ENCODE results near the gene TMED8. TPM values are rescaled to one million over a fixed set of nuclear protein-coding genes. Genes with fewer than 3 reads are reported as not detected.

Gene TMED8
- total and polyA plus RNA-seq, 9 donors = 5.5 to 17.4 (median 13.1) TPM

DNA sequence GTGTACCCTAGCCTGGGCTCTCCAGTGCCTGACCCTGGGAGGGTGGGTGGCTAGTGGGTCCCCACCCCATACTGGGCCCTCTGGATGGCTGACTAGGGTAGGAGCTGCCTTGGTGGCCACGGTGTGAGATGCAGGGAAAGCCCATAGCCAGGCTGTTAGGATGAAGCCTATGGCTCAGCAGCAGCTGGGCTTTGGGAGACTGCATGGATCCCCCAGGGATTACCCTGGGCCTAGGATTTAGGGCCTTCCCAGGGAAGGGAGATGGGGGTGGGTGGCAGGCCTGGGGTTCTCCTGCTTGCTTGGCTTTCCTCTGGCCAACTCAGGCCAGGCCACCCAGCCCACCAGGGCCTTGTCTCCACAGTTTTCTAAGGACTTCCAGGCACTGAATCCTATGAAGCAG, 49.8 kb downstream of the TMED8 start:
- Histone ChIP-seq H3K9me3 (no peaks in the 10 kb centered on the region), H3K27me3 (no peaks in the 10 kb centered on the region), H3K4me3 (no peak overlapping the region), H3K36me3 (no peaks in the 10 kb centered on the region), H3K27ac (no peak overlapping the region), H3K4me1 (ENCODE audit: insufficient read depth) (no peaks in the 10 kb centered on the region)
- TF ChIP-seq CTCF (IDR thresholded peaks at IDR 0.05) = no peak
- TF ChIP-seq POLR2A (IDR thresholded peaks at IDR 0.05) = no peak
- TF ChIP-seq EP300 (IDR thresholded peaks at IDR 0.05) = no peak
- intact Hi-C loops (cut with DNase I) = loop anchor here in 1 of 4 donors (10.0 kb wide), 1 partner anchor 128 kb away; the partner anchor contains the start of genes AHSA1 and VIPAS39
- 88 to 100% (median 89%) methylated on average over 1 of the region's 1 CpG for WGBS, 3 donors
- no peak for DNase-seq

GRCh38 chr14:77325746-77326094, 51.2 kb downstream of the TMED8 start:
- H3K9me3 ChIP-seq = no peaks in the 10 kb centered on the region
- H3K4me1 ChIP-seq (ENCODE audit: insufficient read depth) = no peaks in the 10 kb centered on the region
- no peak overlapping the region for H3K4me3 ChIP-seq
- H3K36me3 ChIP-seq = no peaks in the 10 kb centered on the region
- 77 to 90% (median 86%) methylated on average over 3 of the region's 3 CpGs for WGBS, 3 donors
- intact Hi-C loops (cut with DNase I) = loop anchor here in 1 of 4 donors (10.0 kb wide), 1 partner anchor 129 kb away; the partner anchor contains the start of genes AHSA1 and VIPAS39
- no peak for DNase-seq
- H3K27ac ChIP-seq = no peak overlapping the region
- no peaks in the 10 kb centered on the region for H3K27me3 ChIP-seq
- no peak for TF ChIP-seq CTCF (IDR thresholded peaks at IDR 0.05)
- no peak for TF ChIP-seq EP300 (IDR thresholded peaks at IDR 0.05)
- TF ChIP-seq POLR2A (IDR thresholded peaks at IDR 0.05) = no peak

GRCh38 chr14:77324816-77325745, 51.8 kb downstream of the TMED8 start:
- intact Hi-C loops (cut with DNase I) = loop anchor here in 2 of 4 donors (5.0 to 10.0 kb wide), 2 partner anchors 130 to 132 kb away; partner anchors contain the start of genes AHSA1 (in 2 of the 2) and VIPAS39 (in 2 of the 2)
- no peak for DNase-seq
- no peak overlapping the region for H3K4me3 ChIP-seq
- no peaks in the 10 kb centered on the region for H3K4me1 ChIP-seq (ENCODE audit: insufficient read depth)
- TF ChIP-seq POLR2A (IDR thresholded peaks at IDR 0.05) (no peak), EP300 (IDR thresholded peaks at IDR 0.05) (no peak), CTCF (IDR thresholded peaks at IDR 0.05) (no peak)
- WGBS, 3 donors = 68 to 72% (median 72%) methylated on average over 11 of the region's 11 CpGs
- H3K36me3 ChIP-seq = no peaks in the 10 kb centered on the region
- H3K27ac ChIP-seq = no peak overlapping the region
- H3K9me3 ChIP-seq = no peaks in the 10 kb centered on the region
- H3K27me3 ChIP-seq = no peaks in the 10 kb centered on the region

GRCh38 chr14:77324289-77324688, 52.6 kb downstream of the TMED8 start:
- Histone ChIP-seq H3K27me3 (no peaks in the 10 kb centered on the region), H3K4me3 (no peak overlapping the region), H3K4me1 (ENCODE audit: insufficient read depth) (no peaks in the 10 kb centered on the region), H3K9me3 (no peaks in the 10 kb centered on the region), H3K36me3 (no peaks in the 10 kb centered on the region), H3K27ac (no peak overlapping the region)
- WGBS, 3 donors = 83 to 91% (median 87%) methylated on average over 3 of the region's 3 CpGs
- no peak for DNase-seq
- intact Hi-C loops (cut with DNase I) = loop anchor here in 2 of 4 donors (5.0 to 10.0 kb wide), 2 partner anchors 131 to 133 kb away; partner anchors contain the start of genes AHSA1 (in 2 of the 2) and VIPAS39 (in 2 of the 2)
- TF ChIP-seq POLR2A (IDR thresholded peaks at IDR 0.05) (no peak), EP300 (IDR thresholded peaks at IDR 0.05) (no peak), CTCF (IDR thresholded peaks at IDR 0.05) (no peak)

Measured in ovary (tissue), 9 donors.